Neuron (in vitro differentiated cells): Measurements from ENCODE around the gene TNFRSF12A.
A peak's percentile ranks its signal among the peaks of the same experiment; 100 is the strongest.

Source experiments
- H2AFZ ChIP-seq: one replicate; pipeline ENCODE4 v1.6.1; 2013; ENCODE audit warnings: low read depth, mild to moderate bottlenecking, inconsistent platforms, low read length, moderate library complexity
- H3K27me3 ChIP-seq: one replicate; pipeline ENCODE4 v1.6.1; 2013; ENCODE audit warnings: low read length; ENCODE audit not compliant: insufficient read depth
- H3K36me3 ChIP-seq: one replicate; pipeline ENCODE4 v1.6.1; 2013; ENCODE audit warnings: low read length; ENCODE audit not compliant: insufficient read depth
- H3K4me1 ChIP-seq: one replicate; pipeline ENCODE4 v1.6.1; 2013; ENCODE audit warnings: low read length; ENCODE audit not compliant: insufficient read depth
- H3K4me3 ChIP-seq: 2 replicates; pipeline ENCODE4 v1.5.1; 2013; ENCODE audit warnings: mild to moderate bottlenecking, low read length, moderate library complexity
- H3K9me3 ChIP-seq: one replicate; pipeline ENCODE4 v1.6.1; 2013; ENCODE audit warnings: low read length

Gene TNFRSF12A

DNA sequence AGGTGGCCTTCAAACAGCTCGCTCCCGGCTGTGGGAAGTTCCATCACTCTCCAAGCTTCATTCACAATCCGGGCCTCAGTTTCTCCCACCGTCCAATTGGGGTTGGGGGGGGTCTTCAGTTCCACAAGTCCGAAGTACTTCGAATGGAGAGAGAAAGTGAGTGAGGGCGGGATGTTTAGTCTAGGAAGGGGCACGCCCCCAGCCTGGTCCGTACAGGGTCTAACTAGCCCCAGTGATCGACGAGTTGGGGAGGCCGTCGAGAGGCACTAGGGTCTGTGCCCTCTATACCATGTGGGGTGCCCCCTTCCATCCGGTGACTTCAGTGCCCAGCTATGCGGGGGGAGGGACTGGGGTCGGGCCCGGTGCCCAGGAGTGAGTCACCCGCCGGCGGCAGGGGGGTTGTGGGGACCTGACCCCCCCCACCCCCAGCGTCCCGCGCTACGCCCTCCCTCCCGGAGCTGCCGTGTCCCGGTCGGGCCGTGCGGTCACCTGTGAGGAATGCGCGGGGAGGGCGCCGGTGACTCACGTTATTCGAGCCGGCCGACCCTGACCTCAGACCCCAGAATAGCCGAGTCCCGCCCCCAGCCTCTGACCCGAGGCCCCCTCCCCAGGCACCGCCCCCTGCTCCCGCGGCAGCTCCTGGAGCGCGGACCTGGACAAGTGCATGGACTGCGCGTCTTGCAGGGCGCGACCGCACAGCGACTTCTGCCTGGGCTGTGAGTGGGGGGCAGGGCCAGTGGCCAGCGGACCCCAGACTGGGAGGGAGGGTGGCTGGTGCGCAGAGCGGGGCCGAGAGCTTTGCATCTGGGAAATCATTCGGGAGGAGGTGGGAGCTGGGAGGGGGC is 658 bp downstream of the TNFRSF12A start:
- Histone ChIP-seq H3K4me1 (peaks cover 27% of the 10 kb centered on the region), H3K36me3 (peaks cover 5% of the 10 kb centered on the region), H3K27me3 (peaks cover 8% of the 10 kb centered on the region), H3K4me3 (peak overlapping the region; percentile 42), H2AFZ (peak overlapping the region; percentile 14), H3K9me3 (no peaks in the 10 kb centered on the region)

GRCh38 chr16:3021449-3022207 is 1.5 kb downstream of the TNFRSF12A start:
- Histone ChIP-seq H3K9me3 (no peaks in the 10 kb centered on the region), H3K4me1 (peaks cover 27% of the 10 kb centered on the region), H3K4me3 (peak overlapping the region; percentile 42), H3K36me3 (peaks cover 13% of the 10 kb centered on the region), H2AFZ (peak overlapping the region; percentile 14), H3K27me3 (peaks cover 6% of the 10 kb centered on the region)

GRCh38 chr16:3022208-3022683 is 2.1 kb downstream of the TNFRSF12A start:
- peaks cover 2% of the 10 kb centered on the region for H3K27me3 ChIP-seq
- peaks cover 27% of the 10 kb centered on the region for H3K4me1 ChIP-seq
- peaks cover 19% of the 10 kb centered on the region for H3K36me3 ChIP-seq
- no peak overlapping the region for H2AFZ ChIP-seq
- H3K4me3 ChIP-seq: peak overlapping the region; percentile 42
- H3K9me3 ChIP-seq: no peaks in the 10 kb centered on the region

GRCh38 chr16:3022684-3023414 is 2.7 kb downstream of the TNFRSF12A start:
- Histone ChIP-seq H3K27me3 (no peaks in the 10 kb centered on the region), H2AFZ (no peak overlapping the region), H3K36me3 (peaks cover 19% of the 10 kb centered on the region), H3K4me3 (peak overlapping the region; percentile 56), H3K4me1 (peaks cover 27% of the 10 kb centered on the region), H3K9me3 (no peaks in the 10 kb centered on the region)

DNA sequence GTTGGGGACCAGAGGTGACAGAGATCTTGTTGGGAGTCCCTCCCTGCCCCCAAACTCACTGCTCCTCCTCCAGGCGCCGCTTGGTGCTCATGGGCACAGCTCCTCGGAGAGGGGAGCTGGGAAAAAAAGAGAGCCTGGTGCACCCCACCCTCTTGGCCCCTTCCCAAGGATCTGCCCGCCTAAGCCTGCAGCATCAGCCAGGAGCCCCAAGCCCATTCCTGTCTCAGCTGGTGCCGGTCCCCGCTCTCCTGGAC is 3.2 kb downstream of the TNFRSF12A start:
- Histone ChIP-seq H3K27me3 (no peaks in the 10 kb centered on the region), H3K36me3 (peaks cover 19% of the 10 kb centered on the region), H3K4me1 (peaks cover 27% of the 10 kb centered on the region), H3K4me3 (peak overlapping the region; percentile 56), H3K9me3 (no peaks in the 10 kb centered on the region), H2AFZ (peak overlapping the region; percentile 22)

- Histone ChIP-seq H3K36me3 (peaks cover 19% of the 10 kb centered on the region), H2AFZ (peak within 1 kb of the TSS; percentile 22), H3K9me3 (no peaks in the 10 kb centered on the region), H3K4me1 (peaks cover 27% of the 10 kb centered on the region), H3K4me3 (peak within 1 kb of the TSS; percentile 56), H3K27me3 (no peaks in the 10 kb centered on the region)
These were observed 3.7 kb downstream of the TNFRSF12A start, which contains the start of the genes HCFC1R1 and THOC6 for GRCh38 chr16:3023669-3024478. Gene HCFC1R1 (minus strand): TSS chr16:3023942. CDS start chr16:3023941, 1 bp downstream. Gene THOC6 (plus strand): TSS chr16:3024035. CDS start chr16:3024327, 292 bp downstream.

GRCh38 chr16:3025032-3026002 is 5.1 kb downstream of the TNFRSF12A start:
- Histone ChIP-seq H2AFZ (no peak overlapping the region), H3K9me3 (no peaks in the 10 kb centered on the region), H3K4me1 (peaks cover 27% of the 10 kb centered on the region), H3K4me3 (no peak overlapping the region), H3K36me3 (peaks cover 19% of the 10 kb centered on the region), H3K27me3 (no peaks in the 10 kb centered on the region)

- peaks cover 22% of the 10 kb centered on the region for H3K4me1 ChIP-seq
- no peak overlapping the region for H2AFZ ChIP-seq
- no peaks in the 10 kb centered on the region for H3K27me3 ChIP-seq
- H3K9me3 ChIP-seq: no peaks in the 10 kb centered on the region
- no peak overlapping the region for H3K4me3 ChIP-seq
- peaks cover 19% of the 10 kb centered on the region for H3K36me3 ChIP-seq
These were observed 5.8 kb downstream of the TNFRSF12A start for GRCh38 chr16:3026003-3026378.

GRCh38 chr16:3026609-3027488 is 6.7 kb downstream of the TNFRSF12A start:
- Histone ChIP-seq H3K36me3 (peaks cover 19% of the 10 kb centered on the region), H3K4me1 (peaks cover 18% of the 10 kb centered on the region)

GRCh38 chr16:3027489-3027795 is 7.3 kb downstream of the TNFRSF12A start:
- Histone ChIP-seq H3K9me3 (no peaks in the 10 kb centered on the region), H3K27me3 (peaks cover 2% of the 10 kb centered on the region), H3K4me3 (no peak overlapping the region), H3K4me1 (peaks cover 12% of the 10 kb centered on the region), H2AFZ (no peak overlapping the region), H3K36me3 (peaks cover 19% of the 10 kb centered on the region)

More at GRCh38 chr16:3026609-3027488, 6.7 kb downstream of the TNFRSF12A start:
- Histone ChIP-seq H3K9me3 (no peaks in the 10 kb centered on the region), H3K27me3 (no peaks in the 10 kb centered on the region), H2AFZ (no peak overlapping the region), H3K4me3 (no peak overlapping the region)
